Stimulated activated naive CD8-positive, alpha-beta T cell treated with anti-CD3 and anti-CD28 coated beads, Interleukin-15, amount 100 ng/mL, for 72 hours (primary cell): Measurements from ENCODE around the gene NOP9.
"Not testable (repeated sequence)": the region's sequence is repeated elsewhere in the genome, so short reads cannot be mapped to it uniquely, and the experiment has no call there.

Experiments
- ATAC-seq: fragments of 150-1000 bp; cut with Tn5 transposase; 2 replicates; pipeline ENCODE4 v1.10.0; 2021; ENCODE audit warnings: mild to moderate bottlenecking, moderate library complexity
- DNase-seq, 2 donors: peaks; one replicate each; pipeline ENCODE4 v3.0.0; 2021 to 2022
- H3K27ac Mint-ChIP-seq, 2 donors: one replicate each; pipeline ENCODE4 v1.8.0; 2022; ENCODE audit warnings: mild to moderate bottlenecking in 2 of 2, mixed read lengths in 2 of 2, moderate library complexity in 2 of 2
- H3K27me3 Mint-ChIP-seq: one replicate; pipeline ENCODE4 v1.8.0; 2022; ENCODE audit warnings: mixed read lengths
- H3K4me1 Mint-ChIP-seq: one replicate; pipeline ENCODE4 v1.8.0; 2022; ENCODE audit warnings: mild to moderate bottlenecking, mixed read lengths
- H3K4me3 Mint-ChIP-seq, 2 donors: one replicate each; pipeline ENCODE4 v1.8.0; 2022; ENCODE audit warnings: mild to moderate bottlenecking in 2 of 2, mixed read lengths in 2 of 2, moderate library complexity in 1 of 2
- H3K9me3 Mint-ChIP-seq, 2 donors: one replicate each; pipeline ENCODE4 v1.8.0; 2022; ENCODE audit warnings: mixed read lengths in 2 of 2

The NOP9 gene

GRCh38 chr14:24321212-24321975, 21.7 kb downstream of the NOP9 start:
- ATAC-seq = no peak
- Mint-ChIP-seq H3K4me1 (peaks cover 16% of the 10 kb centered on the region), H3K4me3 (no peak overlapping the region), H3K27me3 (peaks cover 26% of the 10 kb centered on the region), H3K27ac (no peak overlapping the region), H3K9me3 (no peaks in the 10 kb centered on the region)
- DNase-seq = no peak

- Mint-ChIP-seq H3K27ac (no peak overlapping the region), H3K9me3 (no peaks in the 10 kb centered on the region), H3K4me1 (peaks cover 13% of the 10 kb centered on the region), H3K27me3 (peaks cover 26% of the 10 kb centered on the region), H3K4me3 (no peak overlapping the region)
- DNase-seq (no peak), ATAC-seq (no peak)
These were observed 23.0 kb downstream of the NOP9 start for GRCh38 chr14:24322672-24323071.

GRCh38 chr14:24323341-24323740, 23.7 kb downstream of the NOP9 start:
- Mint-ChIP-seq H3K4me3 (no peak overlapping the region), H3K4me1 (peaks cover 11% of the 10 kb centered on the region), H3K27ac (no peak overlapping the region), H3K9me3 (no peaks in the 10 kb centered on the region), H3K27me3 (peaks cover 26% of the 10 kb centered on the region)
- DNase-seq = no peak
- no peak for ATAC-seq

GRCh38 chr14:24324024-24324423, 24.4 kb downstream of the NOP9 start:
- Mint-ChIP-seq H3K27ac (no peak overlapping the region), H3K27me3 (peaks cover 26% of the 10 kb centered on the region), H3K9me3 (no peaks in the 10 kb centered on the region), H3K4me1 (peaks cover 18% of the 10 kb centered on the region), H3K4me3 (no peak overlapping the region)
- no peak for ATAC-seq
- no peak for DNase-seq

- H3K4me3 Mint-ChIP-seq = no peak overlapping the region
- H3K9me3 Mint-ChIP-seq = no peaks in the 10 kb centered on the region
- H3K27me3 Mint-ChIP-seq = peaks cover 26% of the 10 kb centered on the region
- ATAC-seq (no peak), DNase-seq (no peak)
- H3K4me1 Mint-ChIP-seq = peaks cover 27% of the 10 kb centered on the region
- H3K27ac Mint-ChIP-seq = no peak overlapping the region
These were observed 25.4 kb downstream of the NOP9 start for GRCh38 chr14:24325041-24325530.

- ATAC-seq (no peak), DNase-seq (no peak)
- Mint-ChIP-seq H3K4me1 (peaks cover 27% of the 10 kb centered on the region), H3K27me3 (peaks cover 30% of the 10 kb centered on the region), H3K9me3 (no peaks in the 10 kb centered on the region), H3K4me3 (no peak overlapping the region), H3K27ac (no peak overlapping the region)
These were observed 26.3 kb downstream of the NOP9 start for GRCh38 chr14:24325963-24326362.

- DNase-seq = no peak
- Mint-ChIP-seq H3K4me3 (no peak overlapping the region), H3K9me3 (no peaks in the 10 kb centered on the region), H3K27ac (peak overlapping the region in 1 of 2 donors; percentile 63), H3K27me3 (peaks cover 44% of the 10 kb centered on the region), H3K4me1 (peaks cover 37% of the 10 kb centered on the region)
- no peak for ATAC-seq
These were observed 27.7 kb downstream of the NOP9 start for GRCh38 chr14:24327303-24327702.

- ATAC-seq, H3K9me3 Mint-ChIP-seq, H3K4me3 Mint-ChIP-seq, H3K27ac Mint-ChIP-seq, DNase-seq: not testable (repeated sequence)
- peaks cover 43% of the 10 kb centered on the region for H3K4me1 Mint-ChIP-seq
- peaks cover 48% of the 10 kb centered on the region for H3K27me3 Mint-ChIP-seq
These were observed 28.3 kb downstream of the NOP9 start for GRCh38 chr14:24327914-24328313.

- no peaks in the 10 kb centered on the region for H3K9me3 Mint-ChIP-seq
- no peak overlapping the region for H3K27ac Mint-ChIP-seq
- DNase-seq (no peak), ATAC-seq (no peak)
- peaks cover 53% of the 10 kb centered on the region for H3K4me1 Mint-ChIP-seq
- H3K27me3 Mint-ChIP-seq = peaks cover 54% of the 10 kb centered on the region
- H3K4me3 Mint-ChIP-seq = no peak overlapping the region
These were observed 29.5 kb downstream of the NOP9 start for GRCh38 chr14:24329073-24329663.

- DNase-seq = peak in 1 of 2 donors; percentile 61
- no peaks in the 10 kb centered on the region for H3K9me3 Mint-ChIP-seq
- H3K4me1 Mint-ChIP-seq = peaks cover 59% of the 10 kb centered on the region
- H3K27ac Mint-ChIP-seq = no peak overlapping the region
- no peak overlapping the region for H3K4me3 Mint-ChIP-seq
- peaks cover 59% of the 10 kb centered on the region for H3K27me3 Mint-ChIP-seq
- peak; percentile 62 for ATAC-seq
These were observed 30.1 kb downstream of the NOP9 start for GRCh38 chr14:24329736-24330135.

GRCh38 chr14:24330973-24331674, 31.5 kb downstream of the NOP9 start:
- Mint-ChIP-seq H3K4me1 (peaks cover 69% of the 10 kb centered on the region), H3K4me3 (no peak overlapping the region), H3K27ac (no peak overlapping the region), H3K27me3 (peaks cover 73% of the 10 kb centered on the region), H3K9me3 (no peaks in the 10 kb centered on the region)
- ATAC-seq = no peak
- DNase-seq = no peak

- DNase-seq = no peak
- Mint-ChIP-seq H3K27me3 (peaks cover 78% of the 10 kb centered on the region), H3K9me3 (no peaks in the 10 kb centered on the region), H3K4me1 (peaks cover 70% of the 10 kb centered on the region), H3K4me3 (peak overlapping the region; percentile 79 to 81), H3K27ac (no peak overlapping the region)
- ATAC-seq = no peak
These were observed 32.1 kb downstream of the NOP9 start for GRCh38 chr14:24331731-24332267.

- Mint-ChIP-seq H3K9me3 (no peaks in the 10 kb centered on the region), H3K27me3 (peaks cover 78% of the 10 kb centered on the region), H3K4me1 (peaks cover 64% of the 10 kb centered on the region), H3K4me3 (peak overlapping the region; percentile 79 to 81), H3K27ac (peak overlapping the region; percentile 47 to 88)
- ATAC-seq = peak; percentile 88
- peak; percentile 83 to 89 for DNase-seq
These were observed 32.8 kb downstream of the NOP9 start for GRCh38 chr14:24332268-24332993.

- H3K27me3 Mint-ChIP-seq = peaks cover 69% of the 10 kb centered on the region
- peak within 1 kb of the TSS in 1 of 2 donors; percentile 34 for H3K27ac Mint-ChIP-seq
- peak within 1 kb of the TSS; percentile 65 to 72 for H3K4me3 Mint-ChIP-seq
- ATAC-seq (peak; percentile 39), DNase-seq (no peak)
- H3K9me3 Mint-ChIP-seq = no peaks in the 10 kb centered on the region
- H3K4me1 Mint-ChIP-seq = peaks cover 67% of the 10 kb centered on the region
These were observed 35.0 kb downstream of the NOP9 start, which contains the start of gene ADCY4 for GRCh38 chr14:24334431-24335291. Gene ADCY4 (minus strand): TSS chr14:24335071. CDS start chr14:24334652, 419 bp downstream.
